ENCODE data around the gene TOLLIP.
"Not testable (repeated sequence)": the region's sequence is repeated elsewhere in the genome, so short reads cannot be mapped to it uniquely, and the experiment has no call there.

- TF ChIP-seq, protein P1, sequence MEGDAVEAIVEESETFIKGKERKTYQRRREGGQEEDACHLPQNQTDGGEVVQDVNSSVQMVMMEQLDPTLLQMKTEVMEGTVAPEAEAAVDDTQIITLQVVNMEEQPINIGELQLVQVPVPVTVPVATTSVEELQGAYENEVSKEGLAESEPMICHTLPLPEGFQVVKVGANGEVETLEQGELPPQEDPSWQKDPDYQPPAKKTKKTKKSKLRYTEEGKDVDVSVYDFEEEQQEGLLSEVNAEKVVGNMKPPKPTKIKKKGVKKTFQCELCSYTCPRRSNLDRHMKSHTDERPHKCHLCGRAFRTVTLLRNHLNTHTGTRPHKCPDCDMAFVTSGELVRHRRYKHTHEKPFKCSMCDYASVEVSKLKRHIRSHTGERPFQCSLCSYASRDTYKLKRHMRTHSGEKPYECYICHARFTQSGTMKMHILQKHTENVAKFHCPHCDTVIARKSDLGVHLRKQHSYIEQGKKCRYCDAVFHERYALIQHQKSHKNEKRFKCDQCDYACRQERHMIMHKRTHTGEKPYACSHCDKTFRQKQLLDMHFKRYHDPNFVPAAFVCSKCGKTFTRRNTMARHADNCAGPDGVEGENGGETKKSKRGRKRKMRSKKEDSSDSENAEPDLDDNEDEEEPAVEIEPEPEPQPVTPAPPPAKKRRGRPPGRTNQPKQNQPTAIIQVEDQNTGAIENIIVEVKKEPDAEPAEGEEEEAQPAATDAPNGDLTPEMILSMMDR (IDR thresholded peaks at IDR 0.05): not testable (repeated sequence)
- not testable (repeated sequence) for TF ChIP-seq POLR2A (IDR thresholded peaks at IDR 0.05)
These were observed 60.5 kb downstream of the TOLLIP start for GRCh38 chr11:1248951-1249350.
